Cortex of kidney (tissue), 1 donor: ENCODE results near the gene TMEM18.
A peak's percentile ranks its signal among the peaks of the same experiment; 100 is the strongest.
"Not testable (repeated sequence)": the region's sequence is repeated elsewhere in the genome, so short reads cannot be mapped to it uniquely, and the experiment has no call there.

Experiments used
- DNase-seq: peaks from one replicate; lab custom pipeline; 2025; lab: John Stamatoyannopoulos, UW

The TMEM18 gene

DNA sequence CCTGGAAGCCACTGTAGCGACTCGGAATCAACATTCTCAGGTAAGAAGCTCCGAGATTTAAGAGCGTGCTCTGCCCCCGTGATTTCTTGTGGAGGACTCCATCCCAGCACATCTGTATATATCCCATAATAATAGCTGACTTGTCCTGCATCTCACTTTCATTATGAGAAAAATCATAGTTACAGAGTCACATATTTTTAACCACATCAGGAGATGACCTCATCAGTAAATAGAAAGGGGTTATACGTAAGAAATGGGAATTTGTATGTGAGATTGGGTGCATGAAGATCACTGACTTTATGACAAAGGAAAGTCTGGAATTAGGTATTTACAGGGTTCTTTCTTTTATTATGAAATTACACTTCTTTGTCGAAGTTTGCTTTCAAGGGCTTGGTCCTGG is 16.4 kb upstream of the TMEM18 start:
- no peak for DNase-seq

DNA sequence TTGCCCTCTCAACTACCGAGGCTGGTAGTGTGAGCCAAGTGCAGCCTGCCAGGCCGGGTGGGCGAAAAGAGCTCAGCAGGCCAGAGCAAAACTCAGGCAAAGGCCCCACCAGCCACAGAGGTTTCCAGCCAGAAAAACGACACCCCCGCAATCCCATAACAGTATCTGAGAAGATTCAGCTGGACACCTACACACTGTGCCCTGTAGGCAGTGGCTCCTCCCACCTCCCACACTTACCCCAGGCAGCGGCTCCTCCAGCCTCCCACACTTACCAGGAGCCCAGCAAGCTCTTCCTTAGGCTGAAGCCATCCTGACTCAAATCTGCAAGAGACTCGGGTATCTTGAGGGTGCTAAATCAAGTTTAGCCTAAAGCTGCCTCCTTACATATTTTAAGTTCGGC is 15.6 kb upstream of the TMEM18 start:
- no peak for DNase-seq

DNA sequence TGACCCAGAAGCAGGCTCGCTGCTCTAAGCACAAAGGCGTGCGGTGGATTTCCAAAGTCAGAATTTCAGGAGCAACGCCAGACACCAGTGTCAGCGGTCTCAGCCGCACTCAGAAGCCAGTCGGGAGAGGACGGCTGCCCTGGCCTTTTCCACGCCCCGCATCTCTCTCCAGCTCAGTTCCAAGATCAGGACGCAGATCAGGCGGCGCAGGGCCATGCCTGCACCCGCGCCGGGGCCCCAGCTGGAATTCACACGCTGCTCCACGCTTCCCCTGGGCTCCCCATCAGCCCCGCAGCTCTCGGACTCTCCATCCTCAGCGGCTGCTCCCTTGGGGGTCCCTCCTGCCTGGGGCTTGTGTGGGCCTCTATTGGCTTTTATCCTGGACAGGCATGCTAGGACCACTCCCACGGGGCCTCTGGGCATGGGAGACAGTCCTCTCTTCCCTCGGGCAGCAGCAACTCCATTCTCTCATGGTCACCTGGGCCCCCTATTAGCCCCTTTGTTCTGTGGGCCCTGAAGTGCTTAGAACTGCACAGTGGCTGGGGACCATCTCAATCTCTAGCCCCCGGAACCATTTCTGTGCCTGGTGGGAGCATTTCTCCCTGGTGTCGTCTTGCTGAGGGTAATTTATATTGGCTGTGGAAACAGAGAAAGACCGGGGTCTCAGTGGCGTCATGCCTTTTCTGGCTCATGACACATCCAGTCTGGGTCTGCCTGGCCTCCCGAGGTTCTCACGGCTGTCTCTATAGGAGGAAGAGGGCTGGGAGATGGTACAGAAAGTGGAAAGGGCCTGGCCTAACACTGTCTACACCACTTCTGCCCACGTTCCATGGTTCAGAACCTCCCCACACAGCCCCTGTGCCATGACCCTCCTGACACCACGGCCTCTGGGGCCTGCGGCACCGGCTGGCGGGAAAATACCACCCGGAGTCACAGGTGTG is 14.9 kb upstream of the TMEM18 start:
- no peak for DNase-seq

DNA sequence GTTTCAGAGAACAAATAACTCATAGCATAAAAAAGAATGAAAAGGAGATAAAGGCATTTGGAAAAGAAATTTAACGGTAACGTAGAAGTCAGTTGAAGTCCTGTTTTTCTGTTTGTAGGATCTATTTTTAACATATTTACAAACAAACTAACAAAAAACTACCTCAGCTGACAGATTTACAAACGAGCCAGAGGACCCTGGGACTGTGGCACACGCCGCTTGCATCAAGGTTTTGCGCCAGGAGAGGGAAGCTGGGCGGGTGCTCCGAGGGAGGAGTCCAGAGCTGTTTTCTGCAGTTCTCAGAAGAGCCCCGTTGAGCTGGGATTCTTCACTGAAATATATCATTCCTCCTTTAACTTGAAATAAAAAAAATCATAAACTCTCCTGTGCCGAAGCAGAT is 13.6 kb upstream of the TMEM18 start:
- DNase-seq = no peak

DNA sequence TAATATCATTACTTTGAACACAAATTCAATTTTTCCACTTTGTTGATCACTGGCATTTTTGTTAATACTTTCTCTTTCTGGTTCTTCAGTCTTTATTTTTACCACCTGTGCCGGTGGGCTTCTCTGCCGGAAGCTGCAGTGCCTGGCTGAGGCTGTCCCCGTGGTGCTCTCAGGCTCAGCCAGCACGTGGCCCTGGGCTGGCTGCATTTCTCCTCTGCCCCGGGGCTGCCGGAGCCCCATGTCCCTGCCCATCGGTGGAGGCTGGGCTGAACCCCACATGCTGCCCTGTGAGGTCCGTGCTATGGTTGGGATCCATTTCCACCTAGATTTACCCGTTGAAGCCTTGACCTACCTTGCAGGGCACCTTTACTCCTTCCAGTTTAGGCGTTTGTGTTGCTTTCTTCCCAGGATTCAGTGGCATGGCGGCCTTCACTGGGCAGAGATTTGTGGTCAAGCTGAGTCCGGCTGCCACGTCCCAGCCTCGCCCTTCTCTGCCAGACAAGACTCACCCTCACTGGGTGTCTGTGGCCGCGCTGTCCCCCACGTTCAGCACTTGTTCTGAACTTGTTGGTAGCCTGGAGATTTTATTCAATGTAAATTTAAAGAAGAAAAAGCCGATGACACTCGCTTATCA is 12.8 kb upstream of the TMEM18 start:
- DNase-seq = no peak

DNA sequence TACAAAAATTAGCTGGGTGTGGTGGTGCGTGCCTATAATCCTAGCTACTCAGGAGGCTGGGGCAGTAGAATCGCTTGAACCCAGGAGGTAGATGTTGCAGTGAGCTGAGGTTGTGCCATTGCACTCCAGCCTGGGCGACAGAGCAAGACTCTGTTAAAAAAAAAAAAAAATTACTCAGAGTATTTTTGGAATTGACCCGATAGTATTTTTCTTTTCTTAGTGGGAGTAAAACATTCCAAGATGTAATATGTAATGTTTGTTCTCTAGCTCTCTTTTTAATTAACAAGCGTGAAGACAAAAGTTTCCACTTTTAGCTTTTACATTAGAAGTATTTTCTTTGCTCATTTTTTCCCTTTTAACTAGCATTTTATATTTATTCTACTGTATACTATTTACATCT is 12.0 kb upstream of the TMEM18 start:
- DNase-seq = no peak

DNA sequence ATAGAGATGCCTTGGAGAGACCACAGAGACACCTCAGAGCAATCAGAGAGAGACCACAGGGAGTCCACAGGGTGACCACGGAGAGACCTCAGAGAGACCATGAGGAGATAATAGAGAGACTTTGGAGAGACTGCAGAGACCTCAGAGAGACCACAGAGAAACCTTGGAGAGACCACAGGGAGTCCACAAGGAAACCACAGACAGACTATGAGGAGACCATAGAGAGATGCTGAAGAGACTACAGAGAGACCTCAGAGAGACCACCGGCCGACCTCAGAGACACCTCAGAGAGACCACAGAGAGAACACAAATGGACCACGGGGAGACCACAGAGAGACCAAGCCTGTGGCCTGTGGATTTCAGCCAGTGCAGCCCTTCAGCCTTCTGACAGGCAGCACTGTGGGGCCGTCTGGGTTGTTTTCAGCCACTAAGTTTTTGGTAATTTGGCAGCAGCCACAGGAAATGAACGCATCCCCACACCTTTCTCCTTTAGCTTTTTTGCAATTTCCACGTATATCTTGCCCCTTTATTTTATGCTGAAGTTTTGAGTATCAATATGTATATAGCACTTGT is 11.4 kb upstream of the TMEM18 start:
- DNase-seq = no peak

DNA sequence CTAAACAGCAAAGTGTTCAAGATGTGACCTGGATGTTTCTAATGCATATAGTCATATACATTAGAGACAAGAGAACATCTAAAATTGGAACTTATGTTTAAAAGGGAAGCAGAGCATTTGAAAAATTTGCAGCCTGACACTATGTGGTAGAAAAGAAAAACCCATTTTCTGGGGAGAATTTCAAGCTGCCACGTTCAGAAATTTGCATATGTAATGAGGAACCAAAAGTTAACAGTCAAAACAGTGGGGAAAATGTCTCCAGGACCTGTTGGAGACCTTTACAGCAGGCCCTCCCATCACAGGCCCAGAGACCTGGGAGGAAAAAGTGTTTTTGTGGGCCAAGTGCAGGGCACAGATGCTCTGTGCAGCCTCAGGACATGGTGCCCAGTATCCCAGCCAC is 8.2 kb upstream of the TMEM18 start:
- no peak for DNase-seq

DNA sequence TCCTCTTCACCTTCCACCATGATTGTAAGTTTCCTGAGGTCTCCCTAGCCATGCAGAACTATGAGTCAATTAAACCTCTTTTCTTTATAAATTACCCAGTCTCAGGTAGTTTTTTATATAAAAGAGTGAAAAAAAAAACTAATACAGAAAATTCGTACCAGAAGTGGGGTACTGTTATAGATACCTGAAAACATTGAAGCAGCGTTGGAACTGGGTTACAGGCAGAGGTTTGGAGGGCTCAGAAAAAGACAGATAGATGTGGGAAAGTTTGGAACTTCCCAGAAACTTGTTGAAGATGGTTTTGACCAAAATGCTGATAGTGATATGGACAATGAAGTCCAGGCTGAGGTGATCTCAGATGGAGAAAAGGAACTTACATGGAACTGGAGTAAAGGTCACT is 7.7 kb upstream of the TMEM18 start:
- not testable (repeated sequence) for DNase-seq

DNA sequence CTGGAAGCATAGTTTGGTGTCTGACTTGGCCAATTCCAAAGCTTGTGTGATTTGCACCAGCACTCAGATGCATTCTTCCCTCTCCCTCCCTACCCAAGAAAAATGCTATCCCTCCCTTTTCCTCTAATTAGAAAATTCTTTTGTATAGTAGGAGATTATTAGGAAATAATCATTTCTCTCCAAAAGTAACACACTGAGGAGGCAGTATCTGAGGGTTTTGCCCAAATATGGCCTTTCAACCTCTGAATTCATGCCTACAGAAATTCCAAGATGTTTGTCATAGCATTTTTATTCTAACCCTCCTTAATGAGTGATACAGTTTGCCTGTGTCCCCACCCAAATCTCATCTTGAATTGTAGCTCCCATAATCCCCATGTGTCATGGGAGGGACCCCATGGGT is 5.0 kb upstream of the TMEM18 start:
- DNase-seq = no peak

DNA sequence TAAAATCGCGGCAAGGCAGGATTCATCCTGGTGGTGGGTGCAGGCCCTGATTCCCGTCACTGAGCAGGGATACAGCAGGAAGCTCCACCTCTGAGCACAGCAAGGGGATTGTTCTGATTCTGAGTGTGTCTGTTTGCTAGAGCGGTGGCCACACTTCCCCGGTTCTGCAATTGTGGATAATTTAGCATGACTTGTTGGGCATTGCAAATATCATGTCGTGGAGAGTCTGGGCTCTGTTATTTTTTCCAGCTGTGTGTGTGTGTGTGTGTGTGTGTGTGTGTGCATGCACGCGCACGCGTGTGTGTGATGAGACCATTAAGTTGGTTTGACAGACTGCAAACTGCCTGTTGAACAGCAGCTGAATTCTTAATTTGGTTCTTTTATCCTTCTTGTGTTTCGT is 4.1 kb upstream of the TMEM18 start:
- no peak for DNase-seq

DNA sequence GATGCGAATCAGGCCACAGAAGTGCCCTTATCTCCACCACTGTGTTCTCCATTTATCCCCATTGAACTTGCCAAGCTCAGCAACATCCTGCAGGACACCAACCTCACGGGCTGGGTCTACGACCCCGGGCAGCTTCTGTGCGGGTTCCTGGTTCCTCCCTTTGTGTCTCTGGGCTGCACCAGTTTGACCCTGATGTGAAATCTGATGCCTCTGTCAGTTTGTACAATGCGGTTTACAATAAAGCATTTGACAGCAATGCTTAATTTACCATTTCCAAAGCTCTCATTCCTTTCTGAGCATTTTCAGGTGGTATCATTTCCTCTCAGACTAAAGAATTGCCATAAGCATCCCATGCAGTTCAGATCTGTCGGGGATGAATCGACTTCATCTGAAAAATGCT is 3.3 kb upstream of the TMEM18 start:
- DNase-seq = no peak

DNA sequence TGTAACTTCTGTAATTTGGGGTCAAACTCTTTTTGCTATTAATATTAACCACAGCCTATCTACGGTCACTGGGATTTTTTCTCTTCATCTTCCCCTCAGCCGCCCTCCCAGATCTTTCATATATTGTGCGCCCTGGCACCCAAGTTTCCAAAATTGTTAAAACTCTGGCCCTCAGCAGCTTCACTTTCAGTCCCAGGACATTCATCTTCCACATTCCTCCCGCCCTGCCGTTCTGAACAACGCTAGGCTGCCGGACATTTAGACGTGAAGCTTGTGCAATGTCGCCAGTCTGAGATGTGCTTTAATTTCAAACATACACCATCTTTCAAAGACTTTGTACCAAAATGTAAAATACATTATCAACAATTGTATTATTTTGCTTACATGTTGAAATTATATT is 1.8 kb upstream of the TMEM18 start:
- no peak for DNase-seq

DNA sequence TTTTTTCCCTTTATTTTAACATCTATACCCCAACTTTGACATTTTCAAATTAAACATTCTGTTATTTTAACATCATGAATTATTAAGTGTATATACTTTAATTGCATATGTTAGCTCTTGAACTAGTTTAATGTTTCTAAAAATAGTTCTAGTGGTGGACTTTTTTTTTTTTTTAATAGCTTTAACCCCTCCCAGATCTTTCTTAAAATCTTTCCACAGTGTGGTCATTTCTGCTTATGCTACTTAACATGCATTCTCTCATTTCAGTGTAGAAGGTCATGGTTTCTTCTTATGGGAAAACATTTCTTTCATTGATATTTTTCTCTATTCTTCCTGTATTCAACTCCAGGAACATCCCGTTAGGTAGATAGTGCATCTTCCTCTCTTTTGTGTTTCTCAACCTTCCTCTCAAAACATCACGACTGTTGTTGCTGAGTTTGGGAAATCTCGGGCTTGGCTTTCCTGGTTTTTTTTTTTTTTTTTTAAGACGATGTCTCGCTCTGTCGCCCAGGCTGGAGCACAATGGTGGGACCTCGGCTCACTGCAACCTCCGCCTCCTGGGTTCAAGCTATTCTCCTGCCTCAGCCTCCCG is 849 bp upstream of the TMEM18 start:
- no peak for DNase-seq

DNA sequence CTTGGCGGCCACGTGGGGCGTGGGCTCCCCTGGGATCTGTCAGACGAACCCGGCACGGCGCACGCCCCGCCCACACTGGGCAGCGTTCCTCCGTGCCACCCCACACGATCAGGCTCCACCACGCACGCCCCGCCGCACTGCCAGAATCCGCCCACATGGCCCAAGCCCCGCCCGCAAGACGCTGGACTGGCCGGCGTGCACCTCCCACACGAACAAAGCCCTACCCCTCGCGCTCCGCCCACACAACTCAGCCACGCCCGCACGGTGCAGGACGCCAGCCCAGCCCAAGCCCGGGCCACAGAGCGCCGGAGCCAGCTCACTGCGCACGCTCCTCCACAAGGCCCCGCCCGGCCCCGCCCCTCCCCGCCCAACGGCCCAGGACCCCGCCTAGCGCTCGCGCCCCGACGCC is 555 bp downstream of the TMEM18 start:
- peak; percentile 54 for DNase-seq

DNA sequence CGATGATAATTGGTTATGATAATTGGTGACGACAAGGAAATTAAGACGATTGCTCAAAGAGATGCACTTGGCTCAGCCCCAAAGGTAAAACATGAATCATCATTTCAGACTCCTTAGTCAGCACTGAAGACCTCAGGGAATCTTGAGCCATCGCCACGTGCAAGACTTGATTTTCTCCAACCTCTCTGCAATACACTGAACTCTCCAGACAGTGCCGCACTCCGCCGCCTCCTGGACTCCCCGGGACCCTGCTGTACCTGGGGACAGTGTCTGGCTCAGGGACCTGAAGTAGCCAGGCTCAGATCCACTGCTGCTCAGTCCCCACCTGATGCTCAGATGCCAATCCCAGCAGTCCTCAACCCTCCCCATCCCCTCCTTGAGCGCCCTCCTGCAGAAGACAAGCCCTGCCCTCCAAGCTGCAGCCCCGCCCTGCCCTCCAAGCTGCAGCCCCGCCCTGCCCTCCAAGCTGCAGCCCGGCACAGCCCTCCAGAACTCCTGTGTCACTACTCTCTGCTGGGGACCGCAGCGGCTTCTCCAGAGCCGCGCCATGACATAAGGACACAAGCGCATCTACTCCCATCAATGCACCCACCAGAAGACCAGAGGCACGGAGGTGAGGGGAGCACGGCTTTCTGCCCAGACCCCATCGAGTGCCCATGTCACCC is 1.1 kb downstream of the TMEM18 start:
- DNase-seq = no peak

DNA sequence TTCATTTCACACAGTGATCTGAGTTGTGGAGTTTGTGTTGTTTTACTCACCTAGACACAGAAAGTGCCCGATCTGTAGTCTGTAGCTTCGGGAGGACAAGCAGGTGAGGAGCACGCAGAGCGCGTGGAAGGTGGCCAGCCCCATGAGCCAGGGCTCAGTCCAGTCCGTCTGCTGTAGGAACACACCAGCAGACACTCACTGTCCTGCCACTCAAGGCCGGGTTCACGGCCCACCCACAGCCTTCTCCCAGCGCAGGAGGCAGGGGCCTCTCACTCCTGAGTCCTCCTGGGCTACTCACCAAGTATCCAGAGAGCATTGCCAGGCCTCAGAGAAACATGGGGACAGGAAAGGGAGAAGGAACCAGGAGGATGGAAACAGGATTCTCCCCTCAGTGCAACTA is 1.7 kb downstream of the TMEM18 start:
- DNase-seq = no peak

DNA sequence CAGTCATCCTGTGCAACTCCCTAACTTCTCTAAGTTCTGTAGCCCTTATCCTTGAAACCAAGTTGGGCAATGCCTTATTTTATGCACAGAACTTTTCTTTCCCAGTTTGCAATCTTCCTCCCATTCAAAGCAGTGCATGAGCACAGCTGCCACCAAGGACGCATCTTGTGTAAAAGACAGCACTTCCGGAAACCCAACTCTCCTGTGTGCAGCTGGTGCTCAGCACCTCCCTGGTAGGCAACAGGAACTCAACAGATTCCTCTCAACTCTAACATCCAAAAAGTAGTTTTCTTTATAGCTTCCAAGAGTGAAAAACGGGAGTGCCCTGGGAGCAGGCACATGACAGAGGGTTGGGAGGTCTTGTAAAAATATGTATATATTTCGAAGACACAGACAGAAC is 2.2 kb downstream of the TMEM18 start:
- no peak for DNase-seq

DNA sequence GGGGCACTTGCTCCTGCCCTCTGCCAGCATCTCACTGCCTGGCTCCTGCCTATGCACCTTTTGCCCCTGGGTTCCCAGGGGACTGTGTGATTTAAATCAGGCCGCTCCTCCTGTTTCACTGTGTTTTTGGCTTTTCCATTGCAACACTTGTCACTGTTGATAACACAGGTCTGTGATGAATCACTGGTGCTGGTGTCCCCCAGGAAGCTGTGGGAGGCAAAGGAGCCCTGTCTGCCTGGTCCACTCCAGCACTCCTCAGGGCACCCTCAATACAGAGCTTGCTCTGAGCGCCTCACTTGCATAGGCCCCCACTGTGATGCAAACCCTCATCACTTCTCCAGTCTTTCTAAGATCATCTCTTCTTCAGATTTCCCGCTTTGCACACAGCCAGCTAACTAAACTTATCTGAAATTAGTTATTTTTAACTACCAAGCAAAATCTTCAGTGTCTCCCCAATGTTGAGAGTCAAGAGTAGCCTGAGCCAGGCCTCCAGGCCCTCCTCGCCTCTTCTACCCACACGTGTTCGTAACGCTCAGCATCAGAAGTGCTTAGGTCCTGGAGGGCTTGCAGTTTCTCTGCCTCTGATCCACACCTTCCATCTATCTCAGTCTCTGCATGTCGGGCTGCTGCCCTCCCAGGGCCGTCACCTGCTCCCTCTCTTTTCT is 2.8 kb downstream of the TMEM18 start:
- no peak for DNase-seq

DNA sequence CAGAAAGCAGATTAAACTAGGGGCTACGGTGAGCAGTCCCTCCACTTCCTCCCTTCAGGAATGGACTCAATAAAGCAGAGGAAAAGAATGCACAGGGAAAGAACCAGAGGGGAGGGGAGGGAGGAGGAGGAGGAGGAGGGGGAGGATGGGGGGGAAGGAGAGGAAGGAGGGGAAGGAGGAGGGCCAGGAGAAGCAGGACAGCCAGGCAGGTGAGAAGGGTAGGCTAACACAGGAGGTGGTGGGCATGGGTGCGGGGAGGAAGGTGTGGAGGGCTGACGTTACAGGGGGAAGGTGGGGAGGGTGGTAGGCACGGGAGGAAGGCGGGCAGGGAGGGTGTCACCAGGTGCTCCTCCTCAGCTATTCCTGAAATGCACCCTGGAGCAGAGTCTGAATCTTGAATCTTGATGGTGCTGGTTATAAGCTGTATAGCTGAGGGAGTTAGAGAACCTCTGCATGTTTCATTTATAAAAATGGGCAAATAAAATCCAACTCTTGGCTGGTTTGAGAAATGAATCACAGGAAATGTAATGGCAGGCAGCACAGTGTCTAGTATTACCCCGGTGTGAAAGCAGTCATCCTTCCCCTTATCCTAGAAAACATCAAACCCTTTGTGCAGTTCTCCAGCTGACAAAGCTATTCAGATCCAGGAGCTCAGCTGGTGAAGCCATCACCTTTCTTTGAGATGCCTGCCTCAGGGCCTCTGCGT is 3.4 kb downstream of the TMEM18 start:
- DNase-seq = no peak

DNA sequence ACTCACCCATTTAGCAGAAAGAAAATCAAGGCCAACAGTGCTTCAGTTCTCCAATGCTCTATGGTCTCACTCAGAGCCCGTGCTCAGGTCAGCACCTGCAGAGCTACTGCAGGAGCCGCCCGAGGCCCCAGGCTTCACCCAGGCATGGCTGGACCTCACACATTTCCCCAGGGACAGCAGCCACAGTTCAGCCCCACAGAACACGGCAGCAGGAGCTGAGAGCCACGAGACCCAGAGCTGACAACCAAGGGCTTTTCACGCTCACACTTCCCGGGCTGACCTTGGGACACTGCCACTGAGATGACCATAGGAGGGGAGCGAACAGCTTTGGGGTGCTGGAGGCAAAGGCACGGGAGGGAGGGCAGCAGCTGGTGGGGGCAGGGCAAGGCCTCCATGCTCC is 4.2 kb downstream of the TMEM18 start:
- no peak for DNase-seq
